ENCODE measurements around the gene TMEM185B. TPM values are rescaled to one million over a fixed set of nuclear protein-coding genes. Genes with fewer than 3 reads are reported as not detected.
"Not testable (repeated sequence)": the region's sequence is repeated elsewhere in the genome, so short reads cannot be mapped to it uniquely, and the experiment has no call there.

Gene TMEM185B
- total and polyA plus RNA-seq, 8 donors, result 1.5 to 47.8 (median 14.4) TPM

DNA sequence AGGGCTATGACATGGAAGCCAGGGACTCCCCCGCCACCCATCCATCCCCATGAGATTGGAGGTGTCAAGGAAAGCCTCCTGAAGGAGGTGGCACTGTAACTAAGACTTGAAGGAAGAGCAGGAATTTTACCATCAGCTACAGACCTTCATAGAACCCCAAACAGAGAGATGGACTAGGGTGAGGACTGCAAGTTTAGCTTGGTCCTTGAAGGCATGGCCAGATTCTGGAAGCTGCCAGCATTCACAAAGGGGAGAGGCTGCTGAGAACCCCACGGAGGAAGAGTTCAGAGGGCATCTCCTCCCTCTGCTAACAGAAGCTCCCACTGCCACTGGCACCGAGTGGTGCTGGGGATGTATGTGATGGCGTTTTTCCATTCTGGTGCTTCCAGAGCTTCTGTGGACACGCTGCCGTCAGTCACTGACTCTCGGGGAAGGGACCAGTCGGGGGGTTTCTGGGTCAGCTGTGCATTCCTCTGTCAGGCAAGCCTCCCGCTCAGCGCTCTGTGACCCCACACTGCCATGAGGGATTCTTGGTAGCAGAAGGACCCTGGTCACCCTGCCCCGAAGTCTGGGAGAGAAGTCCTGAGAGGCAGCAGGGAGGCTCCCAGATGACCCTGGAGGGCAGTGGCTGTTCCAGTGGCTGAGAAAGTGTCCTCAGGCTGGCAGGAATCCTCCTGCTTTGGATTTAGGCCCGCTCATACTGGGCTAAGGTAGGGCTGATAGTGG, 18.1 kb downstream of the TMEM185B start:
- Histone ChIP-seq H3K9me3 (no peaks in the 10 kb centered on the region), H3K4me1 (peaks cover 0 to 15% (median 0%) of the 10 kb centered on the region in 4 donors), H3K27me3 (no peaks in the 10 kb centered on the region), H3K27ac (no peak overlapping the region), H3K36me3 (no peaks in the 10 kb centered on the region), H3K4me3 (no peak overlapping the region)
- TF ChIP-seq EP300 (IDR thresholded peaks at IDR 0.05), result no peak
- no peak for TF ChIP-seq POLR2AphosphoS5 (IDR thresholded peaks at IDR 0.05)
- TF ChIP-seq POLR2A (IDR thresholded peaks at IDR 0.05), result no peak
- TF ChIP-seq, protein P1, sequence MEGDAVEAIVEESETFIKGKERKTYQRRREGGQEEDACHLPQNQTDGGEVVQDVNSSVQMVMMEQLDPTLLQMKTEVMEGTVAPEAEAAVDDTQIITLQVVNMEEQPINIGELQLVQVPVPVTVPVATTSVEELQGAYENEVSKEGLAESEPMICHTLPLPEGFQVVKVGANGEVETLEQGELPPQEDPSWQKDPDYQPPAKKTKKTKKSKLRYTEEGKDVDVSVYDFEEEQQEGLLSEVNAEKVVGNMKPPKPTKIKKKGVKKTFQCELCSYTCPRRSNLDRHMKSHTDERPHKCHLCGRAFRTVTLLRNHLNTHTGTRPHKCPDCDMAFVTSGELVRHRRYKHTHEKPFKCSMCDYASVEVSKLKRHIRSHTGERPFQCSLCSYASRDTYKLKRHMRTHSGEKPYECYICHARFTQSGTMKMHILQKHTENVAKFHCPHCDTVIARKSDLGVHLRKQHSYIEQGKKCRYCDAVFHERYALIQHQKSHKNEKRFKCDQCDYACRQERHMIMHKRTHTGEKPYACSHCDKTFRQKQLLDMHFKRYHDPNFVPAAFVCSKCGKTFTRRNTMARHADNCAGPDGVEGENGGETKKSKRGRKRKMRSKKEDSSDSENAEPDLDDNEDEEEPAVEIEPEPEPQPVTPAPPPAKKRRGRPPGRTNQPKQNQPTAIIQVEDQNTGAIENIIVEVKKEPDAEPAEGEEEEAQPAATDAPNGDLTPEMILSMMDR (IDR thresholded peaks at IDR 0.05), result no peak
- 79 to 97% (median 87%) methylated on average over 12 of the region's 12 CpGs for WGBS, 5 donors
- intact Hi-C loops (cut with DNase I; ENCODE audit: low total_unique reads), result no loop called here
- no peak for DNase-seq

DNA sequence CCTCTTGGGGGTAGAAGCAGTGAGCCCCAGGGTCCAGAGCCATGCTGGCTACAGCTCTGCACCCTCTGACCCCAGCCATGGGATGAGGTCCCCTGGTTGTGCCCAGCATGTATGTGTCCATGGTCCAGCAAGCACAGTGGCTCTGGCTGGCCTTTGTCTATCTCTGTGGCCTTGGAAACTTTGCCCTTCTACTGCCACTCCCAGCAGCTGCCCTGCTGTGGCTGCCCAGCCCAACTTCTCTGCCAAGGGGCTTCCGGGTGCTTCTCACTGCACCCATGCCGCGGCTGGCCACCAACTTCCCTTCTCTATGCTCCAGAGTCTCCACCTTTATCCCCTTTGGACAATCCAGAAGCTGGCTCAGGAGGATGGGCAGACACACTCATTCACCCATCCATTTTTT, 18.8 kb downstream of the TMEM185B start:
- intact Hi-C loops (cut with DNase I; ENCODE audit: low total_unique reads), result no loop called here

DNA sequence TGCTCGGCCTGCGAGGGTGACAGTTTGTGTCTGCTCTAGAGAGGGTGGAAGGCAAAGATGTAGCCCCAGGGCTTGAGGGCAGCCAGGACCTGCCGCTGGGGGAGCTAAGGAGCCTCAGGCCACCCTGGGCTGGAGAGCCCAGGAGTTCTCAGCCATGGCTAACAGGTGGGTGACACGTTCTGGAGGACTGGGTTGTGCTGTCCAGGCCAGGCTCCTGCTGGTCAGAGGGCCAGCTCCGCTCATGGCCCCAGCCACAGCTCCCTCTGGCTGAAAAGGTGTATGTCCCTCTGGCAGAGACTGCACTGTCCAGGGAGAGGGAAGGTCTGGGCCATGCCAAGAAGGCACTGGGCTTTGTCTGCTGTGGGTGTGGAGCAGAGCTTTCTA, 19.2 kb downstream of the TMEM185B start:
- intact Hi-C loops (cut with DNase I; ENCODE audit: low total_unique reads), result no loop called here
- 58 to 90% (median 80%) methylated on average over 2 to 5 of the region's 5 CpGs for WGBS, 5 donors
- peak overlapping the region in 2 of 5 donors; percentile 26 to 54 for H3K27ac ChIP-seq

More for the DNA sequence above, 18.8 kb downstream of the TMEM185B start:
- WGBS, 5 donors, result 40 to 80% (median 69%) methylated on average over 3 of the region's 3 CpGs
- Histone ChIP-seq H3K36me3 (no peaks in the 10 kb centered on the region), H3K9me3 (no peaks in the 10 kb centered on the region), H3K27ac (no peak overlapping the region), H3K4me1 (peaks cover 0 to 15% (median 0%) of the 10 kb centered on the region in 4 donors), H3K27me3 (no peaks in the 10 kb centered on the region), H3K4me3 (no peak overlapping the region)
- DNase-seq, result peak in 1 of 2 donors; percentile 21
- TF ChIP-seq EP300 (IDR thresholded peaks at IDR 0.05) (no peak), POLR2A (IDR thresholded peaks at IDR 0.05) (no peak), POLR2AphosphoS5 (IDR thresholded peaks at IDR 0.05) (no peak)
- TF ChIP-seq, protein P1 (IDR thresholded peaks at IDR 0.05), result no peak

DNA sequence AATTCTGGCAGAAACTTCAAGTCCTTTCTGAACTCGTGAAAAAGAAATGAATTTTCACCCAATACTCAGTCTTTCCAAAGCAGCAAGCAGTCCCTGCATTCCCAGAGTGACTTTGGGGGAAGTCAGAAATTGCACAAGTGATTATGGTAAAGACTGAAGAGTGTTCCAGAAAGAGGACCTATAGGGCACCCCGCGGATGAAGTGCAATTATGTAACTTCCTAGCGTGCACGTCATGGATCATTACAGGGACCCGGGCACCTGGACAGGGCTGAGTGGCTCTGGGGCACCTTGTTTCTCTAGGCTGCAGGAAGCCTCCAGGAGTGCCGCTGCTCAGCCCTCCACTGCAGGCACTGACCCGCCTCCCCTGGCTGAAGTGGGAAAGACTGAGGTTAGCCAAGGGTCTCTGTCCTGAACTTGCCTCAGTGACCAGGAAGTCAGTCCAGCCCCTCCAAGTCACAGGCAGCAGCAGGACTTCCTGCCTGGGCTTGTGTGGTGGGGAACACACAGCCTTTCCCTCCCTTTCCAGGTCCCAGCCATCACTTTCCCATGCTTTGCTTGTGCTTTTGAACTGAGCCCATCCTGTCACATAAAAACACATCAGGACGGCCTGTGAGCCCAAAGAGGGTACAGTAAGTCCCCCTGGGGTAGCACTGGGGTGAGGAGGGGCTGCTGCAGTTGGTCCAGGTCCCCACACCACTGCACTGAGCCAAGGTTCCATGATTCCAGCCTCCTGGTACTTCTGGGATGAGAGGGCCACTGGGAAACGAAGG, 19.8 kb downstream of the TMEM185B start:
- H3K27ac ChIP-seq, result peak overlapping the region in 2 of 5 donors; percentile 26 to 54
- H3K4me1 ChIP-seq, result peaks cover 0 to 15% (median 0%) of the 10 kb centered on the region in 4 donors
- 62 to 74% (median 71%) methylated on average over 9 to 10 of the region's 10 CpGs for whole genome bisulfite sequencing, 5 donors

More for the DNA sequence above, 19.2 kb downstream of the TMEM185B start:
- no peak for TF ChIP-seq EP300 (IDR thresholded peaks at IDR 0.05)
- no peak for TF ChIP-seq POLR2AphosphoS5 (IDR thresholded peaks at IDR 0.05)
- TF ChIP-seq POLR2A (IDR thresholded peaks at IDR 0.05), result no peak
- TF ChIP-seq, protein P1 (IDR thresholded peaks at IDR 0.05), result no peak
- Histone ChIP-seq H3K9me3 (no peaks in the 10 kb centered on the region), H3K4me3 (no peak overlapping the region), H3K27me3 (no peaks in the 10 kb centered on the region), H3K4me1 (peaks cover 0 to 15% (median 0%) of the 10 kb centered on the region in 4 donors), H3K36me3 (no peaks in the 10 kb centered on the region)
- no peak for DNase-seq

DNA sequence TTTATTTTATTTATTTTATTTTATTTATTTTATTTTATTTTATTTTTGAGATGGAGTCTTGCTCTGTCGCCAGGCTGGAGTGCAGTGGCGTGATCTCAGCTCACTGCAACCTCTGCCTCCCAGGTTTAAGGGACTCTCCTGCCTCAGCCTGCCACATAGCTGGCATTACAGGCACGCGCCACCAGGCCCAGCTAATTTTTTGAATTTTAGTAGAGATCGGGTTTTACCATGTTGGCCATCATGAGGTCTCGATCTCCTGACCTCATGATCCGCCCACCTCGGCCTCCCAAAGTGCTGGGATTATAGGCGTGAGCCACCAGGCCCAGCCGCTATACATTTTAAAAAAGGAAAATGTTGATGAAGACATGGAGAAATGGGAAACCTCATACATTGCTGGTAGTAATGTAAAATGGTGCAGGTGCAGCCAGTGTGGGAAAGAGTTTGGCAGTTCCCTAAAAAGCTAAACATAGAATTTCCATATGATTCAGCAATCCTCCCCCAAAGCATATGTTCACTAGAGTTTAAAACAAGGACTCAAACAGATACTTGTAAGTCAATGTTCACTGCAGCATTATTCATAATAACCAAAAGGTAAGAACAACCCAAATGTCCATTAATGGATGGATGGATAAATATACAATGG, 23.3 kb downstream of the TMEM185B start:
- Histone ChIP-seq H3K9me3 (peaks cover 0 to 29% (median 12%) of the 10 kb centered on the region in 4 donors), H3K4me1 (peaks cover 0 to 15% (median 0%) of the 10 kb centered on the region in 4 donors)
- WGBS, 5 donors, result 96 to 99% (median 97%) methylated on average over 10 of the region's 10 CpGs
- H3K4me3 ChIP-seq; H3K27ac ChIP-seq; intact Hi-C loops (cut with DNase I; ENCODE audit: low total_unique reads); H3K36me3 ChIP-seq; H3K27me3 ChIP-seq; DNase-seq: not testable (repeated sequence)

More for the DNA sequence above, 19.8 kb downstream of the TMEM185B start:
- H3K4me3 ChIP-seq, result no peak overlapping the region
- DNase-seq, result peak in 1 of 2 donors; percentile 26
- TF ChIP-seq POLR2A (IDR thresholded peaks at IDR 0.05), result no peak
- TF ChIP-seq, protein P1 (IDR thresholded peaks at IDR 0.05), result no peak
- no peaks in the 10 kb centered on the region for H3K27me3 ChIP-seq
- intact Hi-C loops (cut with DNase I; ENCODE audit: low total_unique reads), result no loop called here
- peaks cover 0 to 2% (median under 1%) of the 10 kb centered on the region in 4 donors for H3K9me3 ChIP-seq
- no peaks in the 10 kb centered on the region for H3K36me3 ChIP-seq
